Right lobe of liver (tissue), 4 donors: ENCODE data around the gene PEAK1.

Experiments used
- POLR2A ChIP-seq: fragments of 450-650 bp; IDR thresholded peaks from one replicate; pipeline ENCODE4 v1.6.1; 2017; ENCODE audit warnings: antibody characterized with exemption, mild to moderate bottlenecking
- TF ChIP-seq, protein P1 (sequence below), 4 donors: fragments of 200-600 bp in 3 of 4; fragments of 450-650 bp in 1 of 4; IDR thresholded peaks; one replicate each; pipeline versions ENCODE4 v1.5.1 to v1.8.0; 2016 to 2022; ENCODE audit warnings: antibody characterized with exemption in 4 of 4, mild to moderate bottlenecking in 2 of 4
- donor health status: DM: no; HTN: no; CAD: no.
- donor health status: DM: no; HTN: no; CAD: no.
- donor health status: DM: no; HTN: yes; CAD: no.

DNA sequence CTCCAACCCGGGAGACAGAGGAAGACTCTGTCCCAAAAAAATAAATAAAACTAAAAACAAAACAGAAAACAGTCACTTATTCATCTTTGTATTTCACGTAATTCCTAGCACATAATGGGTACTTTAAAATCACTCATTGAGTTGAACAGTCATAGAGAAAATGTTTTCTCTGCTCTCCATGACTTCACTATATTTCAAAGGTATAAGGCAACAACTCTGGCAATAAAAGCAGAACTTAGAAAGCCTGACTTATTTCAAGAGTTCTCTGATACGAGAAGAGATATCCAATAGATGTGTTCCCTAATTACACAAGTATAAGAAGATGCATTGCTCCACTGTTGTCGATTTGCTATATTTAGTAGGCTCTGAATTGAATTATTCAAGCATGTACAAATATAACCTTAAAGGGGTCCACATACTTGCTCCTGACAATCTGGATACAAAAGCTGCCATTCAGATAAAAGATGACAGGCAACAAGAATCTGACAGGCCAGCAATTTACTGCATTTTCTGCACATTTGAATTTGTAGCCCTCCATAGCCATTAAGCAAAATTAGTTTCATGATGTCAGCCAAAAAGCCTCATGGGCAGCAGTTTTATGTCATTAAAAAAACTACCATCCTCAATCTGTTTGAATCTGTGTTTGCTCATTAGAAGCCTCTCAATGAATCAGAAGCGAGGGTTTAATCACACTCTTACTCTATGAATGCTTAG, 47.9 kb downstream of the PEAK1 start:
- TF ChIP-seq, protein P1, sequence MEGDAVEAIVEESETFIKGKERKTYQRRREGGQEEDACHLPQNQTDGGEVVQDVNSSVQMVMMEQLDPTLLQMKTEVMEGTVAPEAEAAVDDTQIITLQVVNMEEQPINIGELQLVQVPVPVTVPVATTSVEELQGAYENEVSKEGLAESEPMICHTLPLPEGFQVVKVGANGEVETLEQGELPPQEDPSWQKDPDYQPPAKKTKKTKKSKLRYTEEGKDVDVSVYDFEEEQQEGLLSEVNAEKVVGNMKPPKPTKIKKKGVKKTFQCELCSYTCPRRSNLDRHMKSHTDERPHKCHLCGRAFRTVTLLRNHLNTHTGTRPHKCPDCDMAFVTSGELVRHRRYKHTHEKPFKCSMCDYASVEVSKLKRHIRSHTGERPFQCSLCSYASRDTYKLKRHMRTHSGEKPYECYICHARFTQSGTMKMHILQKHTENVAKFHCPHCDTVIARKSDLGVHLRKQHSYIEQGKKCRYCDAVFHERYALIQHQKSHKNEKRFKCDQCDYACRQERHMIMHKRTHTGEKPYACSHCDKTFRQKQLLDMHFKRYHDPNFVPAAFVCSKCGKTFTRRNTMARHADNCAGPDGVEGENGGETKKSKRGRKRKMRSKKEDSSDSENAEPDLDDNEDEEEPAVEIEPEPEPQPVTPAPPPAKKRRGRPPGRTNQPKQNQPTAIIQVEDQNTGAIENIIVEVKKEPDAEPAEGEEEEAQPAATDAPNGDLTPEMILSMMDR (IDR thresholded peaks at IDR 0.05): no peak
- TF ChIP-seq POLR2A: no peak
